ENCODE measurements around the gene SEMA3G. TPM values are rescaled to one million over a fixed set of nuclear protein-coding genes. Genes with fewer than 3 reads are reported as not detected.

SEMA3G gene
- total RNA-seq, 4 donors from 2014 or later: 6.7 to 33.9 (median 20.3) TPM

- Histone ChIP-seq H3K36me3 (peaks cover 0 to 45% of the 10 kb centered on the region in 2 donors), H3K4me1 (peaks cover 0 to 42% (median 12%) of the 10 kb centered on the region in 3 donors), H3K9me3 (no peaks in the 10 kb centered on the region), H3K27ac (peak overlapping the region in 3 of 4 donors; percentile 95 to 97 (median 96)), H3K27me3 (no peaks in the 10 kb centered on the region), H3K4me3 (peak overlapping the region; percentile 65 to 95)
- TF ChIP-seq EP300 (IDR thresholded peaks at IDR 0.05) (no peak), CTCF (IDR thresholded peaks at IDR 0.05) (no peak), POLR2AphosphoS5 (IDR thresholded peaks at IDR 0.05) (no peak), POLR2A (IDR thresholded peaks at IDR 0.05) (no peak)
- ATAC-seq: peak; percentile 5
- WGBS, 2 donors (ENCODE audit: low coverage in 1 of 2): 20 to 62% methylated on average over 1 to 2 of the region's 5 CpGs
These were observed 11.9 kb upstream of the SEMA3G start for GRCh38 chr3:52456800-52457183.

- no peak for TF ChIP-seq POLR2A (IDR thresholded peaks at IDR 0.05)
- TF ChIP-seq CTCF (IDR thresholded peaks at IDR 0.05): no peak
- TF ChIP-seq POLR2AphosphoS5 (IDR thresholded peaks at IDR 0.05): no peak
- TF ChIP-seq EP300 (IDR thresholded peaks at IDR 0.05): no peak
- H3K27me3 ChIP-seq: no peaks in the 10 kb centered on the region
- peaks cover 0 to 40% of the 10 kb centered on the region in 2 donors for H3K36me3 ChIP-seq
- H3K9me3 ChIP-seq: no peaks in the 10 kb centered on the region
- peak; percentile 63 for ATAC-seq
- 0 to 2% methylated on average over 4 to 10 of the region's 13 CpGs for WGBS, 2 donors (ENCODE audit: low coverage in 1 of 2)
- peak overlapping the region; percentile 65 to 95 for H3K4me3 ChIP-seq
- peaks cover 0 to 39% (median 12%) of the 10 kb centered on the region in 3 donors for H3K4me1 ChIP-seq
- peak overlapping the region; percentile 67 to 97 (median 96) for H3K27ac ChIP-seq
These were observed 11.4 kb upstream of the SEMA3G start for GRCh38 chr3:52456169-52456799.

GRCh38 chr3:52455283-52456168 lies 10.6 kb upstream of the SEMA3G start, which contains the start of gene NISCH:
NISCH (plus strand) TSS chr3:52455604; CDS start chr3:52455642, 38 bp downstream.
- Histone ChIP-seq H3K27ac (peak within 1 kb of the TSS; percentile 67 to 97 (median 96)), H3K27me3 (no peaks in the 10 kb centered on the region), H3K4me3 (peak within 1 kb of the TSS; percentile 65 to 95), H3K4me1 (peaks cover 0 to 40% (median 12%) of the 10 kb centered on the region in 3 donors), H3K36me3 (peaks cover 0 to 32% of the 10 kb centered on the region in 2 donors), H3K9me3 (no peaks in the 10 kb centered on the region)
- ATAC-seq: peak; percentile 81
- TF ChIP-seq EP300 (IDR thresholded peaks at IDR 0.05) (no peak), POLR2A (IDR thresholded peaks at IDR 0.05) (peak; percentile 72 to 73), POLR2AphosphoS5 (IDR thresholded peaks at IDR 0.05) (peak; percentile 86)
- WGBS, 2 donors (ENCODE audit: low coverage in 1 of 2): 0 to 1% methylated on average over 2 to 10 of the region's 86 CpGs

DNA sequence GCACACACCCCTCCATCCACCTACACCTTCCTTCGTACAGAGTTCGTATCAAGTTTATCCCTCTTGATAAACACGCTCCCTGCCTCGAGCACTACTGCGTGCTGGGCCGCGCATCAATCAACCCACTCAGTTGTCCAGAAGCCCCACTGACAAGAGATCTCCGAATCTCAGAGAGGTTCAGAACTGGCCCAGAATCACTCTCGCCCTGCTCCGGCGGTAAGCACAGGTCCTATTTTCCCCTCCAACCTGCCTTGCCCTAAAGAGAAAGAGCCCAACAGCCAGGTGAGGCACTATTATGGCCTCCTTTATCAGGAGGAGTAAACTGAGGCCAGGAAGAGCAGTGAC lies 10.0 kb upstream of the SEMA3G start:
- Histone ChIP-seq H3K4me3 (peak overlapping the region; percentile 65 to 95), H3K9me3 (no peaks in the 10 kb centered on the region), H3K36me3 (peaks cover 0 to 26% of the 10 kb centered on the region in 2 donors), H3K4me1 (peaks cover 0 to 46% (median 12%) of the 10 kb centered on the region in 3 donors), H3K27me3 (no peaks in the 10 kb centered on the region), H3K27ac (peak overlapping the region; percentile 67 to 97 (median 96))
- no peak for TF ChIP-seq POLR2AphosphoS5 (IDR thresholded peaks at IDR 0.05)
- no peak for TF ChIP-seq CTCF (IDR thresholded peaks at IDR 0.05)
- TF ChIP-seq EP300 (IDR thresholded peaks at IDR 0.05): no peak
- TF ChIP-seq POLR2A (IDR thresholded peaks at IDR 0.05): no peak
- no peak for ATAC-seq
- WGBS, 2 donors (ENCODE audit: low coverage in 1 of 2): 0 to 34% methylated on average over 1 to 6 of the region's 11 CpGs

GRCh38 chr3:52454250-52454937 lies 9.5 kb upstream of the SEMA3G start:
- Histone ChIP-seq H3K36me3 (peaks cover 0 to 21% of the 10 kb centered on the region in 2 donors), H3K4me3 (peak overlapping the region; percentile 65 to 95), H3K27ac (peak overlapping the region; percentile 67 to 97 (median 96)), H3K27me3 (no peaks in the 10 kb centered on the region), H3K9me3 (no peaks in the 10 kb centered on the region), H3K4me1 (peaks cover 0 to 50% (median 12%) of the 10 kb centered on the region in 3 donors)
- no peak for ATAC-seq
- TF ChIP-seq CTCF (IDR thresholded peaks at IDR 0.05) (no peak), POLR2A (IDR thresholded peaks at IDR 0.05) (no peak), POLR2AphosphoS5 (IDR thresholded peaks at IDR 0.05) (no peak), EP300 (IDR thresholded peaks at IDR 0.05) (no peak)
- 44 to 47% methylated on average over 4 to 6 of the region's 8 CpGs for WGBS, 2 donors (ENCODE audit: low coverage in 1 of 2)

Measured in gastroesophageal sphincter (tissue), 4 donors.